PC-3 (cell line): ENCODE data around the gene ACTL7B. TPM values are rescaled to one million over a fixed set of nuclear protein-coding genes. Genes with fewer than 3 reads are reported as not detected.

Experiments
- ATAC-seq: fragments of 200-7000 bp; cut with Tn5 transposase; 2 replicates; pipeline ENCODE4 v1.9.1; 2020; ENCODE audit warnings: mild to moderate bottlenecking, moderate library complexity
- BruUV-seq: library from RNA; stranded (reverse); fragments of 400-500 nt; replicated peaks from 2 replicates; lab custom pipeline; 2021; lab: Mats Ljungman, UMichigan
- CTCF ChIA-PET: fragments of 300-600 bp; sonication (Branson Sonifier 250); formaldehyde crosslinking; loops from one replicate; lab custom pipeline; 2022; ENCODE audit warnings: antibody characterized with exemption; lab: Charles Lee
- POLR2A ChIA-PET: fragments of 300-600 bp; sonication (Branson Sonifier 250); formaldehyde crosslinking; loops from one replicate; lab custom pipeline; 2022; ENCODE audit warnings: antibody characterized with exemption; ENCODE audit not compliant: unreplicated experiment; lab: Charles Lee
- DNase-seq: peaks from one replicate; pipeline ENCODE4 v3.0.0-alpha.2; 2015
- H2AFZ ChIP-seq: fragments of 300-600 bp; sonication (generic); 2 replicates; pipeline ENCODE4 v1.6.0; 2016; ENCODE audit warnings: antibody characterized with exemption, low read length
- H3F3A ChIP-seq: fragments of 300-600 bp; sonication (generic); one replicate; pipeline ENCODE4 v1.6.0; 2017; ENCODE audit warnings: antibody characterized with exemption, low read length, control low read depth, mild to moderate bottlenecking; ENCODE audit not compliant: unreplicated experiment
- H3K27ac ChIP-seq: fragments of 300-600 bp; sonication (generic); 2 replicates; pipeline ENCODE4 v1.5.1; 2016; ENCODE audit warnings: mild to moderate bottlenecking, low read length
- H3K27me3 ChIP-seq: fragments of 300-600 bp; sonication (generic); 2 replicates; pipeline ENCODE4 v1.6.1; 2016; ENCODE audit warnings: low read length, mixed read lengths
- H3K36me3 ChIP-seq: fragments of 300-600 bp; sonication (generic); 2 replicates; pipeline ENCODE4 v1.6.1; 2016; ENCODE audit warnings: low read depth, mixed run types, low read length, mixed read lengths
- H3K4me1 ChIP-seq: fragments of 300-600 bp; sonication (generic); 2 replicates; pipeline ENCODE4 v1.5.1; 2016; ENCODE audit warnings: low read length; ENCODE audit not compliant: insufficient read depth
- H3K4me2 ChIP-seq: fragments of 300-600 bp; sonication (generic); 2 replicates; pipeline ENCODE4 v1.6.0; 2016; ENCODE audit warnings: low read length
- H3K4me3 ChIP-seq: fragments of 300-600 bp; sonication (generic); 2 replicates; pipeline ENCODE4 v1.5.1; 2016; ENCODE audit warnings: mild to moderate bottlenecking, low read length, mixed read lengths
- H3K79me2 ChIP-seq: fragments of 300-600 bp; sonication (generic); 2 replicates; pipeline ENCODE4 v1.6.1; 2017; ENCODE audit warnings: low read length, mixed read lengths
- H3K9ac ChIP-seq: fragments of 300-600 bp; sonication (generic); 2 replicates; pipeline ENCODE4 v1.6.0; 2016; ENCODE audit warnings: mild to moderate bottlenecking, low read length
- H3K9me2 ChIP-seq: fragments of 300-600 bp; sonication (generic); replicated peaks from 2 replicates; pipeline ENCODE4 v1.6.1; 2016; ENCODE audit warnings: mixed run types, low read length, mixed read lengths
- H3K9me3 ChIP-seq: fragments of 300-600 bp; sonication (generic); 2 replicates; pipeline ENCODE4 v1.6.1; 2016; ENCODE audit warnings: low read length, mixed read lengths
- H4K20me1 ChIP-seq: fragments of 300-600 bp; sonication (generic); 2 replicates; pipeline ENCODE4 v1.6.1; 2016; ENCODE audit warnings: low read length, mixed read lengths
- EZH2 ChIP-seq: fragments of 300-600 bp; sonication (generic); IDR thresholded peaks from one replicate; pipeline ENCODE4 v1.6.1; 2017; ENCODE audit warnings: antibody characterized with exemption, mild to moderate bottlenecking, low read length; ENCODE audit not compliant: unreplicated experiment
- EZH2phosphoT487 ChIP-seq: fragments of 300-600 bp; sonication (generic); IDR thresholded peaks from 2 replicates; pipeline ENCODE4 v1.6.1; 2018; ENCODE audit warnings: mild to moderate bottlenecking, antibody characterized with exemption, low read length, borderline replicate concordance
- intact Hi-C: fragments of 100-400 bp; cut with micrococcal nuclease; formaldehyde crosslinking; loops from 2 replicates; pipeline ENCODE4 v1.9.0; 2023
- total RNA-seq: library from RNA; depleted of rRNA; stranded (reverse); fragments of >200 nt; gene quantifications from 2 replicates; pipeline ENCODE4 v1.2.3, GENCODE V29; 2014
- TF ChIP-seq, protein P1 (sequence below): fragments of 300-600 bp; sonication (generic); conservative IDR thresholded peaks from 2 replicates; pipeline ENCODE4 v1.5.1; 2017; ENCODE audit warnings: antibody characterized with exemption, low read depth, mild to moderate bottlenecking, low read length

ACTL7B gene
- total RNA-seq, 1 experiment from 2014 or later, result not detected

DNA sequence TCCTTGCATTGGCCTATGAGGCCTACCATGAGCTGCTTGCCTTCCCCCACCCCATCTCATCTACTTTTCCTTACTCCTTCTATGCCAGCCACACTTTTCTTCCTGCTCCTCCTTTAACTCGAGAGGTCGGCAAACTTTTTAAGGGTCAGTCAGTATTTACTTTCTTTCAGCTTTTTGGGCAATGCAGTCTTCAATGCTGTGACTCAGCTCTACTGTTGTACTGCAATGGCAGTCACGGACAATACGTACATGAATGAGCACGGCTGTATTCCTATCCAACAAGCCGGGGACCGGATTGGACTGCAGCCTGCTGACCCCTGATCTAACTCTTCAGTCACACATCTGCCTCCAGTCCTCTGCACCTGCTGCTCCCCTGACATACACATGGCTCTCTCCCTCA, 5.7 kb upstream of the ACTL7B start:
- no TSS peak for BruUV-seq
- no peak overlapping the region for H3K9ac ChIP-seq
- H3F3A ChIP-seq, result no peaks in the 10 kb centered on the region
- intact Hi-C loops, result no loop called here
- H3K4me1 ChIP-seq, result no peaks in the 10 kb centered on the region
- DNase-seq, result no peak
- H3K4me3 ChIP-seq, result no peak overlapping the region
- no peak for TF ChIP-seq EZH2phosphoT487
- TF ChIP-seq EZH2, result no peak
- TF ChIP-seq, protein P1, sequence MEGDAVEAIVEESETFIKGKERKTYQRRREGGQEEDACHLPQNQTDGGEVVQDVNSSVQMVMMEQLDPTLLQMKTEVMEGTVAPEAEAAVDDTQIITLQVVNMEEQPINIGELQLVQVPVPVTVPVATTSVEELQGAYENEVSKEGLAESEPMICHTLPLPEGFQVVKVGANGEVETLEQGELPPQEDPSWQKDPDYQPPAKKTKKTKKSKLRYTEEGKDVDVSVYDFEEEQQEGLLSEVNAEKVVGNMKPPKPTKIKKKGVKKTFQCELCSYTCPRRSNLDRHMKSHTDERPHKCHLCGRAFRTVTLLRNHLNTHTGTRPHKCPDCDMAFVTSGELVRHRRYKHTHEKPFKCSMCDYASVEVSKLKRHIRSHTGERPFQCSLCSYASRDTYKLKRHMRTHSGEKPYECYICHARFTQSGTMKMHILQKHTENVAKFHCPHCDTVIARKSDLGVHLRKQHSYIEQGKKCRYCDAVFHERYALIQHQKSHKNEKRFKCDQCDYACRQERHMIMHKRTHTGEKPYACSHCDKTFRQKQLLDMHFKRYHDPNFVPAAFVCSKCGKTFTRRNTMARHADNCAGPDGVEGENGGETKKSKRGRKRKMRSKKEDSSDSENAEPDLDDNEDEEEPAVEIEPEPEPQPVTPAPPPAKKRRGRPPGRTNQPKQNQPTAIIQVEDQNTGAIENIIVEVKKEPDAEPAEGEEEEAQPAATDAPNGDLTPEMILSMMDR, result no peak
- no peak overlapping the region for H2AFZ ChIP-seq
- H4K20me1 ChIP-seq, result no peaks in the 10 kb centered on the region
- no peak for ATAC-seq
- no peaks in the 10 kb centered on the region for H3K9me3 ChIP-seq
- no peaks in the 10 kb centered on the region for H3K79me2 ChIP-seq
- H3K27ac ChIP-seq, result no peak overlapping the region
- no peak overlapping the region for H3K4me2 ChIP-seq
- H3K9me2 ChIP-seq, result no peaks in the 10 kb centered on the region
- H3K36me3 ChIP-seq, result no peaks in the 10 kb centered on the region
- ChIA-PET CTCF (no interaction called here), POLR2A (no interaction called here)
- no peaks in the 10 kb centered on the region for H3K27me3 ChIP-seq

DNA sequence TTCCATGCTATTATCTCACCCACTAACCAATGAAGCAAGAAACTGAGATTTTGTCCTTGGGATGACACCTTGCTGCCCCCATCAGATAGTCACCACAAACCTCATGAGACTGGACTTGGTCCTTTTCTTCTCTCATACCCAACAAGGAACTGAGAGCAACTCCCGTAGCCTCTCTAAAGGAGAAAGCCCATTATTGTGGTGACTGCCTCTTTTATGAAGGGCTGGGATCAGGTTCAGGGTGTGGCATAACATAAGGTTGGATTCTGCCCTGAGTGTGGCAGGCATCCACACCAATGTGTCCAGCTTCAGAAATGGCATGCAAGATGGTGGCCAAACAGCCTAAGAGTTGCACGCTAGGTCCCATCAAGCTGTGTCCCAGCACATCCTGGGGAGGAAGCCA, 5.0 kb upstream of the ACTL7B start:
- ATAC-seq (no peak), DNase-seq (no peak)
- ChIA-PET CTCF (no interaction called here), POLR2A (no interaction called here)
- no peak overlapping the region for H3K27ac ChIP-seq
- H3K4me1 ChIP-seq, result no peaks in the 10 kb centered on the region
- H3K4me2 ChIP-seq, result no peak overlapping the region
- no peaks in the 10 kb centered on the region for H3K9me3 ChIP-seq
- H3K9ac ChIP-seq, result no peak overlapping the region
- no peaks in the 10 kb centered on the region for H3F3A ChIP-seq
- no peaks in the 10 kb centered on the region for H3K27me3 ChIP-seq
- TF ChIP-seq EZH2 (no peak), EZH2phosphoT487 (no peak)
- TF ChIP-seq, protein P1, result no peak
- H3K4me3 ChIP-seq, result no peak overlapping the region
- intact Hi-C loops, result no loop called here
- H3K36me3 ChIP-seq, result no peaks in the 10 kb centered on the region
- H2AFZ ChIP-seq, result no peak overlapping the region
- H3K79me2 ChIP-seq, result no peaks in the 10 kb centered on the region
- no peaks in the 10 kb centered on the region for H4K20me1 ChIP-seq
- no TSS peak for BruUV-seq
- no peaks in the 10 kb centered on the region for H3K9me2 ChIP-seq

DNA sequence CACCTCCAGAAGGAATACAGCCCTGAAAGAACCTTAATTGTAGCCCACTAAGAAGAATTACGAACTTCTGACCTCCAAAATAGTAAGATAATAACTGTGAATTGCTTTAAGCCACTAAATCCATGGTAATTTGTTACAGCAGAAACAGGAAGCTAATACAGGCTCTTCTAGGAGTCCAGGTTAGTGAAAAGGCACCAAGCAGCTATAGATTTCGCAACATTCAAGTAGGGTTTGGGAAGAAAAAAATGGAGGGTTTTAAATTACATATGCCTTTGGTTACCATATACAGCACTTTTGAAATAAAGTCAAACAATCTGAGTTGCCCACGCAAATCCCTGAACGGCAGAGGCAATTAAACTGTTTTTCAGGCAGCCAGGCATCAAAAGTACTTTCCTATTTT, 4.6 kb upstream of the ACTL7B start:
- Histone ChIP-seq H3K79me2 (no peaks in the 10 kb centered on the region), H2AFZ (no peak overlapping the region), H3K27ac (no peak overlapping the region), H3K9ac (no peak overlapping the region), H3K9me2 (no peaks in the 10 kb centered on the region), H3K9me3 (no peaks in the 10 kb centered on the region), H3K4me2 (no peak overlapping the region), H3K27me3 (no peaks in the 10 kb centered on the region), H3K36me3 (no peaks in the 10 kb centered on the region), H3K4me1 (no peaks in the 10 kb centered on the region), H3F3A (no peaks in the 10 kb centered on the region), H3K4me3 (no peak overlapping the region), H4K20me1 (no peaks in the 10 kb centered on the region)
- DNase-seq (no peak), ATAC-seq (no peak)
- no TSS peak for BruUV-seq
- CTCF ChIA-PET, result no interaction called here
- POLR2A ChIA-PET, result no interaction called here
- intact Hi-C loops, result no loop called here
- TF ChIP-seq, protein P1, result no peak
- no peak for TF ChIP-seq EZH2
- TF ChIP-seq EZH2phosphoT487, result no peak
